Ascending aorta (tissue), 2 donors: ENCODE measurements around the gene AAK1. TPM values are rescaled to one million over a fixed set of nuclear protein-coding genes. Genes with fewer than 3 reads are reported as not detected.

Source experiments
- DNase-seq, 2 donors: peaks; one replicate each; pipeline ENCODE4 v3.0.0-alpha.2; 2019; ENCODE audit warnings: low spot score in 2 of 2
- H3K27ac ChIP-seq, 2 donors: fragments of 200-600 bp; sonication (generic); one replicate each; pipeline ENCODE4 v1.5.1; 2016 to 2017; ENCODE audit warnings: mild to moderate bottlenecking in 1 of 2
- H3K27me3 ChIP-seq: fragments of 200-600 bp; sonication (generic); one replicate; pipeline ENCODE4 v1.5.1; 2017
- H3K36me3 ChIP-seq, 2 donors: fragments of 200-600 bp; sonication (generic); one replicate each; pipeline ENCODE4 v1.5.1; 2016
- H3K4me1 ChIP-seq, 2 donors: fragments of 200-600 bp; sonication (generic); one replicate each; pipeline ENCODE4 v1.5.1; 2016 to 2017; ENCODE audit warnings: mild to moderate bottlenecking in 1 of 2
- H3K4me3 ChIP-seq, 2 donors: fragments of 200-600 bp; sonication (generic); one replicate each; pipeline ENCODE4 v1.5.1; 2016 to 2017; ENCODE audit warnings: mild to moderate bottlenecking in 1 of 2
- H3K9me3 ChIP-seq, 2 donors: fragments of 200-600 bp; sonication (generic); one replicate each; pipeline ENCODE4 v1.5.1; 2016
- intact Hi-C: fragments of 100-400 bp; cut with DNase I; formaldehyde crosslinking; loops from one replicate; pipeline ENCODE4 v1.15.1; 2023
- total RNA-seq: library from RNA; depleted of rRNA; stranded (reverse); fragments of >200 nt; gene quantifications from one replicate; pipeline ENCODE4 v1.1.0, GENCODE V29; 2016
- TF ChIP-seq, protein P1 (sequence below), 3 experiments: fragments of 200-600 bp in 2 of 3; fragments of 450-650 bp in 1 of 3; sonication (generic) in 2 of 3; IDR thresholded peaks; one replicate each; pipeline ENCODE4 v1.5.1; 2016 to 2019; ENCODE audit warnings: antibody characterized with exemption in 3 of 3, mild to moderate bottlenecking in 1 of 3, moderate library complexity in 1 of 3

The AAK1 gene
- total RNA-seq, 1 donor from 2014 or later = 53.4 TPM

GRCh38 chr2:69474688-69475087 lies 168.9 kb downstream of the AAK1 start:
- H3K9me3 ChIP-seq = no peaks in the 10 kb centered on the region
- intact Hi-C loops = no loop called here
- no peak for DNase-seq
- no peaks in the 10 kb centered on the region for H3K27me3 ChIP-seq
- TF ChIP-seq, protein P1, sequence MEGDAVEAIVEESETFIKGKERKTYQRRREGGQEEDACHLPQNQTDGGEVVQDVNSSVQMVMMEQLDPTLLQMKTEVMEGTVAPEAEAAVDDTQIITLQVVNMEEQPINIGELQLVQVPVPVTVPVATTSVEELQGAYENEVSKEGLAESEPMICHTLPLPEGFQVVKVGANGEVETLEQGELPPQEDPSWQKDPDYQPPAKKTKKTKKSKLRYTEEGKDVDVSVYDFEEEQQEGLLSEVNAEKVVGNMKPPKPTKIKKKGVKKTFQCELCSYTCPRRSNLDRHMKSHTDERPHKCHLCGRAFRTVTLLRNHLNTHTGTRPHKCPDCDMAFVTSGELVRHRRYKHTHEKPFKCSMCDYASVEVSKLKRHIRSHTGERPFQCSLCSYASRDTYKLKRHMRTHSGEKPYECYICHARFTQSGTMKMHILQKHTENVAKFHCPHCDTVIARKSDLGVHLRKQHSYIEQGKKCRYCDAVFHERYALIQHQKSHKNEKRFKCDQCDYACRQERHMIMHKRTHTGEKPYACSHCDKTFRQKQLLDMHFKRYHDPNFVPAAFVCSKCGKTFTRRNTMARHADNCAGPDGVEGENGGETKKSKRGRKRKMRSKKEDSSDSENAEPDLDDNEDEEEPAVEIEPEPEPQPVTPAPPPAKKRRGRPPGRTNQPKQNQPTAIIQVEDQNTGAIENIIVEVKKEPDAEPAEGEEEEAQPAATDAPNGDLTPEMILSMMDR (IDR thresholded peaks at IDR 0.05) = no peak
- H3K36me3 ChIP-seq = peaks cover 12 to 14% of the 10 kb centered on the region in 2 donors
- no peaks in the 10 kb centered on the region for H3K4me1 ChIP-seq
- H3K27ac ChIP-seq = no peak overlapping the region
- no peak overlapping the region for H3K4me3 ChIP-seq

GRCh38 chr2:69471793-69472192 lies 171.7 kb downstream of the AAK1 start:
- H3K9me3 ChIP-seq = no peaks in the 10 kb centered on the region
- TF ChIP-seq, protein P1 (IDR thresholded peaks at IDR 0.05) = no peak
- peaks cover 5 to 12% of the 10 kb centered on the region in 2 donors for H3K36me3 ChIP-seq
- no peak overlapping the region for H3K4me3 ChIP-seq
- no peak overlapping the region for H3K27ac ChIP-seq
- no peak for DNase-seq
- H3K27me3 ChIP-seq = no peaks in the 10 kb centered on the region
- intact Hi-C loops = no loop called here
- no peaks in the 10 kb centered on the region for H3K4me1 ChIP-seq

DNA sequence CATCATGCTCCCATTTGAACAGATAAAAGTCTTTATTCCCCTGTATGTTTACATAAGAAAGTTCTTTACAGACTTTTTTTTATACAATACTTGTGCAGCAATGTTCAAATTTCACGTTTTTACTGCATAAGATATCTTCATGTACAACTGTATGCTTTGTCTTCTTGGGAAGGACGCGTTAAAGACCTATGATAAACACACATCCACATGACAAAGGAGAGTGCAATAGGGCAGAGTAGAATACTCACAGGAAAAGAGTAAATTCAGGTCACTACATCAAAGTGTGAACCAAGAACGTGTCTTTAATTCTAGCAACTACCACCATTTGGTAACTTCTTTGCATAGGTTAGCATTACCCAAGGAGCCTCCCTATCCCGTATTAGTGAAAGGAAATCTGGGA lies 172.6 kb downstream of the AAK1 start:
- DNase-seq = no peak
- H3K27me3 ChIP-seq = no peaks in the 10 kb centered on the region
- H3K4me1 ChIP-seq = no peaks in the 10 kb centered on the region
- H3K36me3 ChIP-seq = peaks cover 6 to 10% of the 10 kb centered on the region in 2 donors
- TF ChIP-seq, protein P1 (IDR thresholded peaks at IDR 0.05) = no peak
- H3K9me3 ChIP-seq = no peaks in the 10 kb centered on the region
- no peak overlapping the region for H3K27ac ChIP-seq
- intact Hi-C loops = no loop called here
- no peak overlapping the region for H3K4me3 ChIP-seq

DNA sequence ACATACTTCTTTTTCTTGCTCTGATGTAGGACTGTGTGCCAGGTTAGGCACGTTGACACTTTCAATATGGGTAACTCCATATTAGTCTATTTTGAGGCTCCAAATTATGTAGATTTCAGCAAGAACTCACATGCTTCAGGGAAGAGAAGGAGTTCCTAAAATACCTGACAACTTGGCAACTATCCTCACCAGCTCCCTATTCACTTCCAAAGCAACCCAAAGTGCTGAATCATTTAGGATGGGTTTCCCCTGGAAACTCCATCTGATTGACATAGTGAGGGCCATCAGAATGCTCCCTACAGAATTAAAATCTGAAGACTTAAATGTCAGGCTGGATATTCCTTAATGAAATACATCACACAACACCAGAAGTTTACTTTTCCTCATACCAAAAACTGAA lies 173.8 kb downstream of the AAK1 start:
- TF ChIP-seq, protein P1 (IDR thresholded peaks at IDR 0.05) = no peak
- no peak overlapping the region for H3K4me3 ChIP-seq
- H3K9me3 ChIP-seq = no peaks in the 10 kb centered on the region
- H3K27me3 ChIP-seq = no peaks in the 10 kb centered on the region
- H3K4me1 ChIP-seq = no peaks in the 10 kb centered on the region
- no peak for DNase-seq
- peaks cover 11 to 12% of the 10 kb centered on the region in 2 donors for H3K36me3 ChIP-seq
- H3K27ac ChIP-seq = peak overlapping the region in 1 of 2 donors; percentile 7
- intact Hi-C loops = no loop called here

DNA sequence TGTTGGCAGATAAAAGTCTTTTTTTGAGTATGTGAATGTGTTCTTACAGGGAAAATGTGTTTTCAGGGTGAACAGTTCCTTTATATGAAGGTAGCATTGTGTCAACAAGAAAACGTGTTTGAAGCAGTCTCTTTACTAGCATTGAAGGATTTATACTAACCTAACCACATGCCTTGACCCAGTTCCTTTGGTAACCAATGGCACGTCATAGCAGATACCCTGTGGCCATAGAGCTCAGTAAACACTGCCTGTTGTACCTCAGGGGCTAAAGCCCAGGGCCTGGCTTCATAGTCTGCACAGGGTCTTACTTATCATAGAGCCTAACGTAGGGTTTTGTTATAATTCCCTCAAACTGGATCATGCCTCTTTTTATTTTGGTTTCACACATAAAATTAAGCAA lies 174.2 kb downstream of the AAK1 start:
- Histone ChIP-seq H3K4me3 (no peak overlapping the region), H3K9me3 (no peaks in the 10 kb centered on the region), H3K27ac (peak overlapping the region in 1 of 2 donors; percentile 7), H3K4me1 (no peaks in the 10 kb centered on the region), H3K27me3 (no peaks in the 10 kb centered on the region), H3K36me3 (peaks cover 12% of the 10 kb centered on the region in 2 donors)
- intact Hi-C loops = no loop called here
- DNase-seq = no peak
- TF ChIP-seq, protein P1 (IDR thresholded peaks at IDR 0.05) = no peak

DNA sequence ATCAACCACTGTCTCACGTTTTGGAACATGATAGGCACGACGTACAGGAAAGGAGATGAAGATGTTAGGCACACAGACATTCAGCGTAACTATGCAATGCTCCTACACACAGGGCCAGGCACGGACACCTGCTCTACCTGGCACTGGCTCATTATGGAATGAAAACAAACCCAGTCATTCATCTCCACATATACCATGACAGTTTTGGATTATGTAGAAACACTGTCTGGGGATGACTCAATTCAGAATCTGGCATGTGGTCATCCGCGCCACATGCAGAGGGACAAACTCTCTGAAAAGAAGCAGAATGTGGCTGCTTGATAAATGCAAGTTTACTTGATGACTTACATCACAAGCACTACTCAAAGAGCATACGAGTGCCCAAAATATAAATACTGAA lies 176.8 kb downstream of the AAK1 start:
- TF ChIP-seq, protein P1 (IDR thresholded peaks at IDR 0.05) = no peak
- Histone ChIP-seq H3K27ac (no peak overlapping the region), H3K9me3 (no peaks in the 10 kb centered on the region), H3K27me3 (no peaks in the 10 kb centered on the region), H3K4me3 (no peak overlapping the region), H3K4me1 (no peaks in the 10 kb centered on the region), H3K36me3 (peaks cover 12% of the 10 kb centered on the region in 2 donors)
- no peak for DNase-seq
- intact Hi-C loops = no loop called here
